ENCODE data around the gene GHR.

The GHR gene

DNA sequence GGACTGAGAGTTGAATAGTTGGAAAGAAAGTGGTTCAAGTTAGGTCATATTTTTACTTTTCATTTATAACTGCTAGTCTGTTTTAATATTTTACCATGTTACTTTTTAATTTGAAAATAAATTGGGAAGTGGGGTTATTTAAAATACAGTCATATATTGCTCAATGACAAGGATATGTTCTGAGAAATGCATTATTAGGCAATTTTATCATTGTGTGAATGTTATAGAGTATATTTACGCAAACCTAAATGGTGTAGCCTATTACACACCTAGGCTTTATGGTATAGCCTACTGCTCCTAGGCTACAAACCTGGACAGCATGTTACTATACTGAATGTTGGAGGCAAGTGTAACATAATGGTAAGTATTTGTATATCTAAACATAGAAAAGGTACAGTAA lies 338.6 kb downstream of the GHR start:
- TF ChIP-seq ZNF8 (CRISPR knock-in tag; IDR thresholded peaks at IDR 0.05) (no peak), PPARA (CRISPR knock-in tag; IDR thresholded peaks at IDR 0.05; ENCODE audit: borderline replicate concordance) (no peak), ESRRG (CRISPR knock-in tag; IDR thresholded peaks at IDR 0.05) (no peak)
- TF ChIP-seq, protein P1, sequence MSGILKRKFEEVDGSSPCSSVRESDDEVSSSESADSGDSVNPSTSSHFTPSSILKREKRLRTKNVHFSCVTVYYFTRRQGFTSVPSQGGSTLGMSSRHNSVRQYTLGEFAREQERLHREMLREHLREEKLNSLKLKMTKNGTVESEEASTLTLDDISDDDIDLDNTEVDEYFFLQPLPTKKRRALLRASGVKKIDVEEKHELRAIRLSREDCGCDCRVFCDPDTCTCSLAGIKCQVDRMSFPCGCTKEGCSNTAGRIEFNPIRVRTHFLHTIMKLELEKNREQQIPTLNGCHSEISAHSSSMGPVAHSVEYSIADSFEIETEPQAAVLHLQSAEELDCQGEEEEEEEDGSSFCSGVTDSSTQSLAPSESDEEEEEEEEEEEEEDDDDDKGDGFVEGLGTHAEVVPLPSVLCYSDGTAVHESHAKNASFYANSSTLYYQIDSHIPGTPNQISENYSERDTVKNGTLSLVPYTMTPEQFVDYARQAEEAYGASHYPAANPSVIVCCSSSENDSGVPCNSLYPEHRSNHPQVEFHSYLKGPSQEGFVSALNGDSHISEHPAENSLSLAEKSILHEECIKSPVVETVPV (CRISPR knock-in tag; IDR thresholded peaks at IDR 0.05): no peak
- ATAC-seq: no peak

DNA sequence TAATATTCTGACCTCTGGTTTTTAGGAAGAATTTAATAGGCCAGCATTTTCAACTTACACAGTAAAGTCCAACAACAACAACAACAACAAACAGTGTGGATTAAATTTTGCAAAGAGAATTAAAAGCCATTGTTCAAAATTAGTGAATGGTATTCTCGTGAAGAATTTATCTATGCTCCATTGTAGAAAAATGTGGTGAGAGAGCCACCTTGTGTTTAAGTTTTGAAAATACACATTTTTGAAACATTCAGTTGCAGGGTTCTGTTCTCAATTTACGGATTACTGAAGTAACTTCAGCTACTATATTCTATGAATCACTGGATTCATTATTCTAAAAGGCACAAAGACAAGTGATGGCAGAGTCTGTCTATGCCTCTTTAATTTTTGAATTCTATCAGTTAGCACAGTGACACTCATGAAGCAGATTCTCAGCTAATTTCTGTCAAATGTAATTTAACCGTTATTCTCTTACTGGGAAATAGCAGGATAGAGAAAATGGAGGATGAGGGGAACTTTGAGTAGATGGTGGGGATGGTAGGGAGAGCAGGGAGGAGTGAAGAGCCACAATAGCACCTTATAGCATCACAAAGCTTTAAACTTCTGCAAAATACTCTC lies 344.4 kb downstream of the GHR start:
- ATAC-seq: peak; percentile 73
- TF ChIP-seq SNAI2 (CRISPR knock-in tag; IDR thresholded peaks at IDR 0.05) (no peak), GLIS3 (CRISPR knock-in tag; IDR thresholded peaks at IDR 0.05) (no peak), OSR1 (CRISPR knock-in tag; IDR thresholded peaks at IDR 0.05) (no peak), ARNTL (CRISPR knock-in tag; IDR thresholded peaks at IDR 0.05; ENCODE audit: borderline replicate concordance, low read depth) (no peak), TOX (CRISPR knock-in tag; IDR thresholded peaks at IDR 0.05; ENCODE audit: borderline replicate concordance) (no peak)
- TF ChIP-seq, protein P2, sequence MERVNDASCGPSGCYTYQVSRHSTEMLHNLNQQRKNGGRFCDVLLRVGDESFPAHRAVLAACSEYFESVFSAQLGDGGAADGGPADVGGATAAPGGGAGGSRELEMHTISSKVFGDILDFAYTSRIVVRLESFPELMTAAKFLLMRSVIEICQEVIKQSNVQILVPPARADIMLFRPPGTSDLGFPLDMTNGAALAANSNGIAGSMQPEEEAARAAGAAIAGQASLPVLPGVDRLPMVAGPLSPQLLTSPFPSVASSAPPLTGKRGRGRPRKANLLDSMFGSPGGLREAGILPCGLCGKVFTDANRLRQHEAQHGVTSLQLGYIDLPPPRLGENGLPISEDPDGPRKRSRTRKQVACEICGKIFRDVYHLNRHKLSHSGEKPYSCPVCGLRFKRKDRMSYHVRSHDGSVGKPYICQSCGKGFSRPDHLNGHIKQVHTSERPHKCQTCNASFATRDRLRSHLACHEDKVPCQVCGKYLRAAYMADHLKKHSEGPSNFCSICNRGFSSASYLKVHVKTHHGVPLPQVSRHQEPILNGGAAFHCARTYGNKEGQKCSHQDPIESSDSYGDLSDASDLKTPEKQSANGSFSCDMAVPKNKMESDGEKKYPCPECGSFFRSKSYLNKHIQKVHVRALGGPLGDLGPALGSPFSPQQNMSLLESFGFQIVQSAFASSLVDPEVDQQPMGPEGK (CRISPR knock-in tag; IDR thresholded peaks at IDR 0.05; ENCODE audit: borderline replicate concordance): no peak

DNA sequence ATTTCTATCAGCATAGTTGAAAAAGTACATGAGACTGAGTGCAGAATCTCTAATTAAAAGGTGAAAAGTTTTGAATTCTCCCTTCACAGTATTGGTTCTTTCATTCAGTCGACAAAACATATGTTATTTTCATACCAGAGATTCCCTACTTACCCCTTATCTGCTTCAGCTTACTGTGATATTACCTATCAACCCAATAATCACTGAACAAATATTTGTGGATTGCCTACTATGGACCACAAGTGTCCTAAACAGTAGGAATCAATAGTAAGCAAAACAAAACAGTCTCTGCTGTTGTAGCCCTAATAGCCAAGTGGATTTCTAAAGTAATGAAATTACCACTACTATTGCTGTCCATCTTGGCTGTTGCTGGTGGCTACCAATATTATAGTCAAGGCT lies 344.9 kb downstream of the GHR start:
- TF ChIP-seq ISL1 (CRISPR knock-in tag; IDR thresholded peaks at IDR 0.05): no peak
- TF ChIP-seq, protein P2 (CRISPR knock-in tag; IDR thresholded peaks at IDR 0.05; ENCODE audit: borderline replicate concordance): no peak
- TF ChIP-seq GLIS3 (CRISPR knock-in tag; IDR thresholded peaks at IDR 0.05): no peak
- TF ChIP-seq TCF4 (CRISPR knock-in tag; IDR thresholded peaks at IDR 0.05; ENCODE audit: borderline replicate concordance): no peak
- TF ChIP-seq, protein P3, sequence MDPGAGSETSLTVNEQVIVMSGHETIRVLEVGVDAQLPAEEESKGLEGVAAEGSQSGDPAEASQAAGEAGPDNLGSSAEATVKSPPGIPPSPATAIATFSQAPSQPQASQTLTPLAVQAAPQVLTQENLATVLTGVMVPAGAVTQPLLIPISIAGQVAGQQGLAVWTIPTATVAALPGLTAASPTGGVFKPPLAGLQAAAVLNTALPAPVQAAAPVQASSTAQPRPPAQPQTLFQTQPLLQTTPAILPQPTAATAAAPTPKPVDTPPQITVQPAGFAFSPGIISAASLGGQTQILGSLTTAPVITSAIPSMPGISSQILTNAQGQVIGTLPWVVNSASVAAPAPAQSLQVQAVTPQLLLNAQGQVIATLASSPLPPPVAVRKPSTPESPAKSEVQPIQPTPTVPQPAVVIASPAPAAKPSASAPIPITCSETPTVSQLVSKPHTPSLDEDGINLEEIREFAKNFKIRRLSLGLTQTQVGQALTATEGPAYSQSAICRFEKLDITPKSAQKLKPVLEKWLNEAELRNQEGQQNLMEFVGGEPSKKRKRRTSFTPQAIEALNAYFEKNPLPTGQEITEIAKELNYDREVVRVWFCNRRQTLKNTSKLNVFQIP (CRISPR knock-in tag; IDR thresholded peaks at IDR 0.05; ENCODE audit: borderline replicate concordance, low read depth): no peak
- no peak for TF ChIP-seq SNAI2 (CRISPR knock-in tag; IDR thresholded peaks at IDR 0.05)
- TF ChIP-seq ZNF565 (CRISPR knock-in tag; conservative IDR thresholded peaks at IDR 0.05; ENCODE audit: low read depth): no peak
- no peak for TF ChIP-seq ZC3H10 (CRISPR knock-in tag; IDR thresholded peaks at IDR 0.05)
- TF ChIP-seq OSR1 (CRISPR knock-in tag; IDR thresholded peaks at IDR 0.05): no peak
- TF ChIP-seq, protein P4, sequence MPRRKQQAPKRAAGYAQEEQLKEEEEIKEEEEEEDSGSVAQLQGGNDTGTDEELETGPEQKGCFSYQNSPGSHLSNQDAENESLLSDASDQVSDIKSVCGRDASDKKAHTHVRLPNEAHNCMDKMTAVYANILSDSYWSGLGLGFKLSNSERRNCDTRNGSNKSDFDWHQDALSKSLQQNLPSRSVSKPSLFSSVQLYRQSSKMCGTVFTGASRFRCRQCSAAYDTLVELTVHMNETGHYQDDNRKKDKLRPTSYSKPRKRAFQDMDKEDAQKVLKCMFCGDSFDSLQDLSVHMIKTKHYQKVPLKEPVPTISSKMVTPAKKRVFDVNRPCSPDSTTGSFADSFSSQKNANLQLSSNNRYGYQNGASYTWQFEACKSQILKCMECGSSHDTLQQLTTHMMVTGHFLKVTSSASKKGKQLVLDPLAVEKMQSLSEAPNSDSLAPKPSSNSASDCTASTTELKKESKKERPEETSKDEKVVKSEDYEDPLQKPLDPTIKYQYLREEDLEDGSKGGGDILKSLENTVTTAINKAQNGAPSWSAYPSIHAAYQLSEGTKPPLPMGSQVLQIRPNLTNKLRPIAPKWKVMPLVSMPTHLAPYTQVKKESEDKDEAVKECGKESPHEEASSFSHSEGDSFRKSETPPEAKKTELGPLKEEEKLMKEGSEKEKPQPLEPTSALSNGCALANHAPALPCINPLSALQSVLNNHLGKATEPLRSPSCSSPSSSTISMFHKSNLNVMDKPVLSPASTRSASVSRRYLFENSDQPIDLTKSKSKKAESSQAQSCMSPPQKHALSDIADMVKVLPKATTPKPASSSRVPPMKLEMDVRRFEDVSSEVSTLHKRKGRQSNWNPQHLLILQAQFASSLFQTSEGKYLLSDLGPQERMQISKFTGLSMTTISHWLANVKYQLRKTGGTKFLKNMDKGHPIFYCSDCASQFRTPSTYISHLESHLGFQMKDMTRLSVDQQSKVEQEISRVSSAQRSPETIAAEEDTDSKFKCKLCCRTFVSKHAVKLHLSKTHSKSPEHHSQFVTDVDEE (CRISPR knock-in tag; IDR thresholded peaks at IDR 0.05): no peak
- TF ChIP-seq TOX (CRISPR knock-in tag; IDR thresholded peaks at IDR 0.05; ENCODE audit: borderline replicate concordance): no peak
- TF ChIP-seq, protein P1 (CRISPR knock-in tag; IDR thresholded peaks at IDR 0.05): no peak
- TF ChIP-seq ESRRG (CRISPR knock-in tag; IDR thresholded peaks at IDR 0.05): no peak
- no peak for TF ChIP-seq ZFP3 (CRISPR knock-in tag; IDR thresholded peaks at IDR 0.05)
- ATAC-seq: no peak
